ENCODE measurements around the gene LSP1. TPM values are rescaled to one million over a fixed set of nuclear protein-coding genes. Genes with fewer than 3 reads are reported as not detected.

Gene LSP1
- total RNA-seq, 3 donors from 2014 or later (not counting 1 experiment from before 2014, with no cell fraction given): 487 to 595 (median 536) TPM

GRCh38 chr11:1879342-1879940, 26.6 kb downstream of the LSP1 start:
- peaks cover 84% of the 10 kb centered on the region for H3K4me1 ChIP-seq (ENCODE audit: control insufficient read depth, insufficient read depth, low read length)
- no peaks in the 10 kb centered on the region for H3K27me3 Mint-ChIP-seq (ENCODE audit: low read depth in 2 of 2)
- no peaks in the 10 kb centered on the region for H3K9me3 Mint-ChIP-seq
- TF ChIP-seq, protein P1, sequence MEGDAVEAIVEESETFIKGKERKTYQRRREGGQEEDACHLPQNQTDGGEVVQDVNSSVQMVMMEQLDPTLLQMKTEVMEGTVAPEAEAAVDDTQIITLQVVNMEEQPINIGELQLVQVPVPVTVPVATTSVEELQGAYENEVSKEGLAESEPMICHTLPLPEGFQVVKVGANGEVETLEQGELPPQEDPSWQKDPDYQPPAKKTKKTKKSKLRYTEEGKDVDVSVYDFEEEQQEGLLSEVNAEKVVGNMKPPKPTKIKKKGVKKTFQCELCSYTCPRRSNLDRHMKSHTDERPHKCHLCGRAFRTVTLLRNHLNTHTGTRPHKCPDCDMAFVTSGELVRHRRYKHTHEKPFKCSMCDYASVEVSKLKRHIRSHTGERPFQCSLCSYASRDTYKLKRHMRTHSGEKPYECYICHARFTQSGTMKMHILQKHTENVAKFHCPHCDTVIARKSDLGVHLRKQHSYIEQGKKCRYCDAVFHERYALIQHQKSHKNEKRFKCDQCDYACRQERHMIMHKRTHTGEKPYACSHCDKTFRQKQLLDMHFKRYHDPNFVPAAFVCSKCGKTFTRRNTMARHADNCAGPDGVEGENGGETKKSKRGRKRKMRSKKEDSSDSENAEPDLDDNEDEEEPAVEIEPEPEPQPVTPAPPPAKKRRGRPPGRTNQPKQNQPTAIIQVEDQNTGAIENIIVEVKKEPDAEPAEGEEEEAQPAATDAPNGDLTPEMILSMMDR (IDR thresholded peaks at IDR 0.05): no peak
- DNase-seq (peak in 1 of 2 donors; percentile 14), ATAC-seq (no peak)
- no peaks in the 10 kb centered on the region for H3K36me3 Mint-ChIP-seq
- peaks cover 35% of the 10 kb centered on the region for H3K36me3 ChIP-seq (ENCODE audit: control insufficient read depth, insufficient read depth, low read length)
- H3K4me3 ChIP-seq (ENCODE audit: low read length): no peak overlapping the region
- intact Hi-C loops (cut with micrococcal nuclease): no loop called here
- H3K27me3 ChIP-seq (ENCODE audit: control insufficient read depth, insufficient read depth, low read length): no peaks in the 10 kb centered on the region
- WGBS (ENCODE audit: insufficient coverage): 93% methylated on average over 12 of the region's 13 CpGs
- peak overlapping the region; percentile 68 to 84 for H3K27ac Mint-ChIP-seq
- no peaks in the 10 kb centered on the region for H3K9me3 ChIP-seq (ENCODE audit: control insufficient read depth, insufficient read depth, low read length)
- no peak overlapping the region for H3K27ac ChIP-seq (ENCODE audit: low read length)
- peaks cover 18 to 61% of the 10 kb centered on the region in 2 donors for H3K4me1 Mint-ChIP-seq
- no peak overlapping the region for H3K4me3 Mint-ChIP-seq

- ATAC-seq (no peak), DNase-seq (peak in 1 of 2 donors; percentile 16)
- no peaks in the 10 kb centered on the region for H3K27me3 Mint-ChIP-seq (ENCODE audit: low read depth in 2 of 2)
- intact Hi-C loops (cut with micrococcal nuclease): no loop called here
- H3K4me3 ChIP-seq (ENCODE audit: low read length): no peak overlapping the region
- H3K27me3 ChIP-seq (ENCODE audit: control insufficient read depth, insufficient read depth, low read length): no peaks in the 10 kb centered on the region
- no peaks in the 10 kb centered on the region for H3K9me3 ChIP-seq (ENCODE audit: control insufficient read depth, insufficient read depth, low read length)
- no peaks in the 10 kb centered on the region for H3K36me3 Mint-ChIP-seq
- 86% methylated on average over 32 of the region's 32 CpGs for WGBS (ENCODE audit: insufficient coverage)
- H3K4me1 Mint-ChIP-seq: peaks cover 18 to 57% of the 10 kb centered on the region in 2 donors
- peaks cover 37% of the 10 kb centered on the region for H3K36me3 ChIP-seq (ENCODE audit: control insufficient read depth, insufficient read depth, low read length)
- H3K27ac ChIP-seq (ENCODE audit: low read length): no peak overlapping the region
- H3K4me1 ChIP-seq (ENCODE audit: control insufficient read depth, insufficient read depth, low read length): peaks cover 77% of the 10 kb centered on the region
- no peak overlapping the region for H3K4me3 Mint-ChIP-seq
- TF ChIP-seq, protein P1 (IDR thresholded peaks at IDR 0.05): no peak
- no peaks in the 10 kb centered on the region for H3K9me3 Mint-ChIP-seq
- peak overlapping the region; percentile 68 to 84 for H3K27ac Mint-ChIP-seq
Observed at GRCh38 chr11:1879941-1880720, 27.2 kb downstream of the LSP1 start.

GRCh38 chr11:1880746-1881441, 28.0 kb downstream of the LSP1 start:
- intact Hi-C loops (cut with micrococcal nuclease): no loop called here
- TF ChIP-seq, protein P1 (IDR thresholded peaks at IDR 0.05): no peak
- Histone ChIP-seq H3K27me3 (ENCODE audit: control insufficient read depth, insufficient read depth, low read length) (no peaks in the 10 kb centered on the region), H3K9me3 (ENCODE audit: control insufficient read depth, insufficient read depth, low read length) (no peaks in the 10 kb centered on the region), H3K27ac (ENCODE audit: low read length) (no peak overlapping the region), H3K36me3 (ENCODE audit: control insufficient read depth, insufficient read depth, low read length) (peaks cover 45% of the 10 kb centered on the region), H3K4me3 (ENCODE audit: low read length) (no peak overlapping the region), H3K4me1 (ENCODE audit: control insufficient read depth, insufficient read depth, low read length) (peaks cover 69% of the 10 kb centered on the region)
- H3K4me3 Mint-ChIP-seq: no peak overlapping the region
- H3K36me3 Mint-ChIP-seq: no peaks in the 10 kb centered on the region
- 78% methylated on average over 9 of the region's 9 CpGs for WGBS (ENCODE audit: insufficient coverage)
- H3K9me3 Mint-ChIP-seq: no peaks in the 10 kb centered on the region
- H3K4me1 Mint-ChIP-seq: peaks cover 13 to 52% of the 10 kb centered on the region in 2 donors
- no peaks in the 10 kb centered on the region for H3K27me3 Mint-ChIP-seq (ENCODE audit: low read depth in 2 of 2)
- DNase-seq (peak; percentile 16 to 35), ATAC-seq (no peak)
- H3K27ac Mint-ChIP-seq: peak overlapping the region; percentile 53 to 84
